Measurements from ENCODE around the gene C2CD4B.

GRCh38 chr15:62164396-62165103, 535 bp downstream of the C2CD4B start:
- no peak for TF ChIP-seq POLR2A (IDR thresholded peaks at IDR 0.05)
- no peak for TF ChIP-seq CTCF (IDR thresholded peaks at IDR 0.05)

Data from uterus (tissue), 2 donors.